NCI-H187 treated with DMSO at 0.1 percent for 48 hours (cell line): Measurements from ENCODE around the gene SLC7A8.
A peak's percentile ranks its signal among the peaks of the same experiment; 100 is the strongest.

ENCODE experiments used
- DNase-seq: peaks from one replicate; lab custom pipeline; 2025; lab: John Stamatoyannopoulos, UW

The SLC7A8 gene

GRCh38 chr14:23130871-23131270 is 52.6 kb downstream of the SLC7A8 start:
- DNase-seq = no peak

GRCh38 chr14:23129759-23130316 is 53.6 kb downstream of the SLC7A8 start:
- no peak for DNase-seq

- no peak for DNase-seq
Observed at GRCh38 chr14:23128969-23129758, 54.3 kb downstream of the SLC7A8 start.

GRCh38 chr14:23127861-23128260 is 55.6 kb downstream of the SLC7A8 start:
- DNase-seq = no peak

- DNase-seq = no peak
Observed at GRCh38 chr14:23126548-23127278, 56.7 kb downstream of the SLC7A8 start.

- DNase-seq = no peak
Observed at GRCh38 chr14:23125933-23126524, 57.4 kb downstream of the SLC7A8 start.

- no peak for DNase-seq
Observed at GRCh38 chr14:23125011-23125410, 58.4 kb downstream of the SLC7A8 start.

- DNase-seq = no peak
Observed at GRCh38 chr14:23124337-23124954, 59.0 kb downstream of the SLC7A8 start.

GRCh38 chr14:23123419-23123818 is 60.0 kb downstream of the SLC7A8 start:
- DNase-seq = no peak

GRCh38 chr14:23122086-23122485 is 61.4 kb downstream of the SLC7A8 start:
- DNase-seq = no peak

GRCh38 chr14:23121361-23121771 is 62.1 kb downstream of the SLC7A8 start:
- no peak for DNase-seq

GRCh38 chr14:23120541-23121251 is 62.8 kb downstream of the SLC7A8 start:
- peak; percentile 47 for DNase-seq

GRCh38 chr14:23119363-23120327 is 63.8 kb downstream of the SLC7A8 start:
- DNase-seq = no peak

GRCh38 chr14:23118506-23119362 is 64.7 kb downstream of the SLC7A8 start, which contains the start of gene CEBPE:
TSS of gene CEBPE (minus strand) at chr14:23119255. CDS start at chr14:23119091, 164 bp downstream.
- DNase-seq = no peak

GRCh38 chr14:23117371-23118020 is 66.0 kb downstream of the SLC7A8 start:
- no peak for DNase-seq

- no peak for DNase-seq
Observed at GRCh38 chr14:23115918-23116317, 67.5 kb downstream of the SLC7A8 start.

- no peak for DNase-seq
Observed at GRCh38 chr14:23115039-23115731, 68.3 kb downstream of the SLC7A8 start.

GRCh38 chr14:23114669-23115038 is 68.8 kb downstream of the SLC7A8 start:
- no peak for DNase-seq
